HG03025 (cell line): ENCODE measurements around the gene ART1.

Experiments
- ATAC-seq: cut with Tn5 transposase; IDR thresholded peaks from one replicate; pipeline ENCODE4 v1.9.1; 2021; ENCODE audit warnings: mild to moderate bottlenecking, moderate library complexity; ENCODE audit not compliant: unreplicated experiment, low FRiP score

Gene ART1

GRCh38 chr11:3664032-3664630 is 19.2 kb downstream of the ART1 start:
- ATAC-seq, result no peak

GRCh38 chr11:3665336-3666022 is 20.6 kb downstream of the ART1 start:
- ATAC-seq, result no peak

- ATAC-seq, result no peak
Measured at GRCh38 chr11:3666023-3666530, 21.1 kb downstream of the ART1 start.

GRCh38 chr11:3667149-3668035 is 22.5 kb downstream of the ART1 start:
- no peak for ATAC-seq

GRCh38 chr11:3669128-3669527 is 24.2 kb downstream of the ART1 start:
- ATAC-seq, result no peak

- no peak for ATAC-seq
Measured at GRCh38 chr11:3669742-3670183, 24.8 kb downstream of the ART1 start.

- ATAC-seq, result no peak
Measured at GRCh38 chr11:3671334-3672254, 26.7 kb downstream of the ART1 start, which contains the start of gene CHRNA10. Gene CHRNA10, minus strand, starts transcription at chr11:3671384. Its CDS starts 72 bp downstream, at chr11:3671312.

- ATAC-seq, result no peak
Measured at GRCh38 chr11:3674189-3674588, 29.3 kb downstream of the ART1 start.

- no peak for ATAC-seq
Measured at GRCh38 chr11:3675971-3676370, 31.0 kb downstream of the ART1 start.

GRCh38 chr11:3679077-3679476 is 34.1 kb downstream of the ART1 start:
- ATAC-seq, result no peak

GRCh38 chr11:3683039-3683438 is 38.1 kb downstream of the ART1 start:
- ATAC-seq, result no peak

GRCh38 chr11:3684129-3684818 is 39.3 kb downstream of the ART1 start:
- ATAC-seq, result no peak

GRCh38 chr11:3684819-3685172 is 39.9 kb downstream of the ART1 start:
- ATAC-seq, result no peak

- no peak for ATAC-seq
Measured at GRCh38 chr11:3685923-3686322, 41.0 kb downstream of the ART1 start.

GRCh38 chr11:3686751-3687150 is 41.8 kb downstream of the ART1 start:
- no peak for ATAC-seq

GRCh38 chr11:3700410-3700809 is 55.5 kb downstream of the ART1 start:
- no peak for ATAC-seq

GRCh38 chr11:3700910-3701309 is 56.0 kb downstream of the ART1 start:
- no peak for ATAC-seq

GRCh38 chr11:3703383-3703782 is 58.5 kb downstream of the ART1 start:
- ATAC-seq, result no peak

- no peak for ATAC-seq
Measured at GRCh38 chr11:3707176-3707575, 62.2 kb downstream of the ART1 start.

- no peak for ATAC-seq
Measured at GRCh38 chr11:3709977-3710376, 65.0 kb downstream of the ART1 start.
